B cell (primary cell): ENCODE results near the gene NME7. TPM values are rescaled to one million over a fixed set of nuclear protein-coding genes. Genes with fewer than 3 reads are reported as not detected.

Experiments
- ATAC-seq: fragments of 200-7000 bp; cut with Tn5 transposase; one replicate; pipeline ENCODE4 v1.10.0; 2021; ENCODE audit warnings: low read depth, mild to moderate bottlenecking, moderate number of reproducible peaks, moderate library complexity
- CTCF ChIA-PET: fragments of 350-600 bp; sonication (Branson Sonifier 250); formaldehyde crosslinking; loops from one replicate; lab custom pipeline; 2021; ENCODE audit warnings: antibody characterized with exemption, inconsistent platforms; lab: Charles Lee
- POLR2A ChIA-PET: fragments of 350-600 bp; sonication (Branson Sonifier 250); formaldehyde crosslinking; loops from one replicate; lab custom pipeline; 2021; ENCODE audit warnings: antibody characterized with exemption; lab: Charles Lee
- DNase-seq: peaks from one replicate; pipeline ENCODE4 v3.0.0; 2013
- H2AFZ ChIP-seq: 2 replicates; pipeline ENCODE4 v1.6.1; 2012; ENCODE audit warnings: mild to moderate bottlenecking, low read depth, low read length; ENCODE audit not compliant: insufficient read depth, poor library complexity, severe bottlenecking
- H3K27ac ChIP-seq, 2 donors: 1 replicate in 1 of 2; 2 replicates in 1 of 2; pipeline ENCODE4 v1.5.1; 2012 to 2013; ENCODE audit warnings: low read length in 2 of 2, mild to moderate bottlenecking in 2 of 2, moderate library complexity in 1 of 2
- H3K27me3 ChIP-seq, 4 experiments: fragments of 200-600 bp in 1 of 4; sonication (generic) in 1 of 4; replicated peaks in 1 of 4; 1 replicate in 2 of 4; 2 replicates in 2 of 4; pipeline versions ENCODE4 v1.6.1 to v1.7.0; 2013 to 2016; ENCODE audit warnings: low read length in 3 of 4, mild to moderate bottlenecking in 2 of 4, mixed read lengths in 1 of 4, moderate library complexity in 1 of 4; ENCODE audit not compliant: insufficient read depth in 4 of 4, control insufficient read depth in 3 of 4; ENCODE audit errors: control extremely low read depth in 1 of 4
- H3K36me3 ChIP-seq, 2 experiments: replicated peaks in 1 of 2; 1 replicate in 1 of 2; 2 replicates in 1 of 2; pipeline versions ENCODE4 v1.6.1 to v1.7.1; 2013; ENCODE audit warnings: low read length in 1 of 2; ENCODE audit not compliant: insufficient read depth in 2 of 2, control insufficient read depth in 1 of 2; ENCODE audit errors: control extremely low read depth in 1 of 2, extremely low read depth in 1 of 2
- H3K4me1 ChIP-seq, 2 donors: fragments of 200-600 bp in 1 of 2; sonication (generic) in 1 of 2; 1 replicate in 1 of 2; 2 replicates in 1 of 2; pipeline versions ENCODE4 v1.5.1 to v1.6.1; 2013 to 2017; ENCODE audit warnings: low read length in 2 of 2; ENCODE audit not compliant: control insufficient read depth in 2 of 2, insufficient read depth in 2 of 2
- H3K4me2 ChIP-seq: replicated peaks from 2 replicates; pipeline ENCODE3; 2012; ENCODE audit warnings: mild to moderate bottlenecking, low read depth, low read length; ENCODE audit not compliant: poor library complexity, severe bottlenecking
- H3K4me3 ChIP-seq, 5 experiments: fragments of 200-600 bp in 1 of 5; sonication (generic) in 1 of 5; 1 replicate in 3 of 5; 2 replicates in 2 of 5; pipeline versions ENCODE4 v1.5.1 to v1.7.0; 2011 to 2016; ENCODE audit warnings: low read length in 4 of 5, mild to moderate bottlenecking in 4 of 5, low read depth in 2 of 5, control low read depth in 1 of 5, moderate library complexity in 1 of 5; ENCODE audit not compliant: insufficient read depth in 1 of 5; ENCODE audit errors: control extremely low read depth in 1 of 5, extremely low read depth in 1 of 5
- H3K79me2 ChIP-seq: fragments of 200-600 bp; sonication (generic); one replicate; pipeline ENCODE4 v1.6.0; 2016; ENCODE audit warnings: low read length; ENCODE audit not compliant: control insufficient read depth, insufficient read depth
- H3K9ac ChIP-seq: fragments of 200-600 bp; sonication (generic); 2 replicates; pipeline ENCODE4 v1.6.1; 2017; ENCODE audit warnings: mild to moderate bottlenecking, low read length, moderate library complexity
- H3K9me3 ChIP-seq, 3 donors: one replicate each; pipeline versions ENCODE4 v1.6.1 to v1.7.1; 2013; ENCODE audit warnings: low read length in 2 of 3; ENCODE audit not compliant: control insufficient read depth in 2 of 3, insufficient read depth in 1 of 3; ENCODE audit errors: control extremely low read depth in 1 of 3
- H4K20me1 ChIP-seq: 2 replicates; pipeline ENCODE4 v1.6.0; 2012; ENCODE audit warnings: mild to moderate bottlenecking, low read length; ENCODE audit not compliant: insufficient read depth, control insufficient read depth, poor library complexity, severe bottlenecking
- H3K27ac Mint-ChIP-seq: one replicate; pipeline ENCODE4 v1.8.0; 2021; ENCODE audit warnings: mixed read lengths
- H3K27me3 Mint-ChIP-seq: one replicate; pipeline ENCODE4 v1.8.0; 2021; ENCODE audit warnings: mixed read lengths
- H3K4me1 Mint-ChIP-seq: one replicate; pipeline ENCODE4 v1.8.0; 2021; ENCODE audit warnings: mixed read lengths
- H3K4me3 Mint-ChIP-seq: one replicate; pipeline ENCODE4 v1.8.0; 2021; ENCODE audit warnings: mixed read lengths
- H3K9me3 Mint-ChIP-seq: one replicate; pipeline ENCODE4 v1.8.0; 2022; ENCODE audit warnings: mixed read lengths; ENCODE audit not compliant: insufficient read depth
- EZH2 ChIP-seq: IDR thresholded peaks from 2 replicates; pipeline ENCODE4 v1.6.1; 2012; ENCODE audit warnings: borderline replicate concordance, low read depth, mild to moderate bottlenecking, moderate library complexity, low read length; ENCODE audit not compliant: insufficient read depth, poor library complexity, severe bottlenecking
- WGBS: methylation state at CpG from one replicate; pipeline ENCODE4 v1.1.5; 2013; ENCODE audit warnings: missing lambda C conversion rate; ENCODE audit not compliant: insufficient coverage; 5-methylcytosine and 5-hydroxymethylcytosine counted together
- intact Hi-C: fragments of 100-400 bp; cut with micrococcal nuclease; formaldehyde crosslinking; loops from one replicate; pipeline ENCODE4 v1.10.0; 2022
- polyA plus RNA-seq: library from polyadenylated mRNA; depleted of rRNA; stranded (reverse); fragments of >200 nt; gene quantifications from 2 replicates; pipeline ENCODE4 v1.2.3, GENCODE V29; 2012
- total RNA-seq, 2 donors: library from RNA; stranded (reverse); fragments of 120-200 nt in 1 of 2; gene quantifications; 1 replicate in 1 of 2; 2 replicates in 1 of 2; pipeline versions ENCODE4 v1.2.3 to v1.2.4, GENCODE V29; 2013 to 2022
- TF ChIP-seq, protein P1 (sequence below): fragments of 200-600 bp; IDR thresholded peaks from one replicate; pipeline ENCODE4 v1.8.0; 2022; ENCODE audit warnings: antibody characterized with exemption, mild to moderate bottlenecking

The NME7 gene
- total and polyA plus RNA-seq, 2 donors (not counting 1 experiment from before 2014, with no cell fraction given), result 3.3 to 14.3 TPM

DNA sequence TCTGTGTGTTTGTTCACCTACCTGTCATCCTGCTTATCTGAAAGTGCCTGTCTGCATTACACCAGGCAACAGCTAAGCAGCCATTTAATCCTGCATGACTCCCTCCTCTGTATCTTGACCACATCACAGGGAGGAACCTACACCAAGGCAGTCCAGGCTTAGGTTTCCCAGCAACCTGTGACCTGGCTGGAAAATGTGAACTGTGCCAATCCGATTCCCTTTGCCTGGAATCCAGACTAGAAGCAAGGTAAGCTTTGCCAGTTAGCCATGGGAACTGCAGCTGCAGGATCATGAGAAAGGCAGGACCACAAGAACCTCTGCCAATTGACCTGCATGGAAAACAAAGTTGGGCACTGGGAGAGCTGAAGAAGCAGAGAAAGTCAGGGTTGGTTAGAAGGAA is 267.4 kb downstream of the NME7 start:
- Mint-ChIP-seq H3K9me3 (no peaks in the 10 kb centered on the region), H3K27ac (no peak overlapping the region), H3K4me3 (no peak overlapping the region), H3K4me1 (peaks cover 6% of the 10 kb centered on the region), H3K27me3 (peaks cover 33% of the 10 kb centered on the region)
- H3K4me1 ChIP-seq, result peaks cover 3 to 5% of the 10 kb centered on the region in 2 donors
- no peak overlapping the region for H3K9ac ChIP-seq
- peaks cover 0 to 28% (median 13%) of the 10 kb centered on the region in 4 experiments for H3K27me3 ChIP-seq
- H3K79me2 ChIP-seq, result no peaks in the 10 kb centered on the region
- intact Hi-C loops, result no loop called here
- ChIA-PET CTCF (no interaction called here), POLR2A (no interaction called here)
- no peak overlapping the region for H3K4me3 ChIP-seq
- H3K27ac ChIP-seq, result no peak overlapping the region
- ATAC-seq (no peak), DNase-seq (no peak)
- 92% methylated on average over 1 of the region's 1 CpG for WGBS
- no peaks in the 10 kb centered on the region for H3K9me3 ChIP-seq
- no peak overlapping the region for H2AFZ ChIP-seq
- H4K20me1 ChIP-seq, result no peaks in the 10 kb centered on the region
- no peaks in the 10 kb centered on the region for H3K36me3 ChIP-seq
- TF ChIP-seq EZH2, result no peak
- TF ChIP-seq, protein P1, sequence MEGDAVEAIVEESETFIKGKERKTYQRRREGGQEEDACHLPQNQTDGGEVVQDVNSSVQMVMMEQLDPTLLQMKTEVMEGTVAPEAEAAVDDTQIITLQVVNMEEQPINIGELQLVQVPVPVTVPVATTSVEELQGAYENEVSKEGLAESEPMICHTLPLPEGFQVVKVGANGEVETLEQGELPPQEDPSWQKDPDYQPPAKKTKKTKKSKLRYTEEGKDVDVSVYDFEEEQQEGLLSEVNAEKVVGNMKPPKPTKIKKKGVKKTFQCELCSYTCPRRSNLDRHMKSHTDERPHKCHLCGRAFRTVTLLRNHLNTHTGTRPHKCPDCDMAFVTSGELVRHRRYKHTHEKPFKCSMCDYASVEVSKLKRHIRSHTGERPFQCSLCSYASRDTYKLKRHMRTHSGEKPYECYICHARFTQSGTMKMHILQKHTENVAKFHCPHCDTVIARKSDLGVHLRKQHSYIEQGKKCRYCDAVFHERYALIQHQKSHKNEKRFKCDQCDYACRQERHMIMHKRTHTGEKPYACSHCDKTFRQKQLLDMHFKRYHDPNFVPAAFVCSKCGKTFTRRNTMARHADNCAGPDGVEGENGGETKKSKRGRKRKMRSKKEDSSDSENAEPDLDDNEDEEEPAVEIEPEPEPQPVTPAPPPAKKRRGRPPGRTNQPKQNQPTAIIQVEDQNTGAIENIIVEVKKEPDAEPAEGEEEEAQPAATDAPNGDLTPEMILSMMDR, result no peak
- no peak overlapping the region for H3K4me2 ChIP-seq

DNA sequence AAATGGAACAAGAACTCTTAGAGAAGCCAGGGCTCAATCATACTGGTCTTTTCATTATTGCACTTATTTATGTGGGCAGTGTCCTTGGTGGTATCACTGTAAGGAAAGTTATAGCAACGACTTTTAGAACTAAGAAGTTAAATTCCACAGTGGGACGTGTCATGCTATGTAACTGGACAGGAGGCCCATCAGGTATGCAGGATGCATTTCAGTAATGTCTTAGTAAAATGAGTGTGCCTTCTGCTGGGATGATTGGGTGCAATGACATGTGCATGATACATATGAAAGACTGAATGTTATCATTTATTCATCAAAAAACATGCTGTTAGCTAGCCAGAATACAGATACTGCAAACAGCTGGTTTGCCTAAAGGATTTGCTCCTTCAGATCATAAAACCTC is 268.0 kb downstream of the NME7 start:
- H3K27ac Mint-ChIP-seq, result no peak overlapping the region
- no peak overlapping the region for H3K4me3 Mint-ChIP-seq
- H3K4me1 Mint-ChIP-seq, result peaks cover 3% of the 10 kb centered on the region
- H3K36me3 ChIP-seq, result no peaks in the 10 kb centered on the region
- ChIA-PET POLR2A (no interaction called here), CTCF (no interaction called here)
- WGBS, result no CpG with 5 or more reads among the region's 2 CpGs
- no peaks in the 10 kb centered on the region for H3K9me3 Mint-ChIP-seq
- no peaks in the 10 kb centered on the region for H3K9me3 ChIP-seq
- H3K27me3 Mint-ChIP-seq, result peaks cover 32% of the 10 kb centered on the region
- no peak for DNase-seq
- H4K20me1 ChIP-seq, result no peaks in the 10 kb centered on the region
- TF ChIP-seq, protein P1, result no peak
- TF ChIP-seq EZH2, result no peak
- H3K79me2 ChIP-seq, result no peaks in the 10 kb centered on the region
- peaks cover 0 to 21% (median 8%) of the 10 kb centered on the region in 4 experiments for H3K27me3 ChIP-seq
- no peak overlapping the region for H2AFZ ChIP-seq
- H3K9ac ChIP-seq, result no peak overlapping the region
- no peak overlapping the region for H3K27ac ChIP-seq
- intact Hi-C loops, result no loop called here
- no peak overlapping the region for H3K4me3 ChIP-seq
- no peak overlapping the region for H3K4me2 ChIP-seq
- no peak for ATAC-seq
- no peaks in the 10 kb centered on the region for H3K4me1 ChIP-seq
